Activated T-helper 1 cell treated with Interleukin-2 at 50 U/mL for 16 hours (primary cell): ENCODE data around the gene IREB2.

Experiments used
- DNase-seq: peaks from one replicate; pipeline ENCODE4 v3.0.0-alpha.2; 2020; ENCODE audit warnings: low read depth

IREB2 gene

DNA sequence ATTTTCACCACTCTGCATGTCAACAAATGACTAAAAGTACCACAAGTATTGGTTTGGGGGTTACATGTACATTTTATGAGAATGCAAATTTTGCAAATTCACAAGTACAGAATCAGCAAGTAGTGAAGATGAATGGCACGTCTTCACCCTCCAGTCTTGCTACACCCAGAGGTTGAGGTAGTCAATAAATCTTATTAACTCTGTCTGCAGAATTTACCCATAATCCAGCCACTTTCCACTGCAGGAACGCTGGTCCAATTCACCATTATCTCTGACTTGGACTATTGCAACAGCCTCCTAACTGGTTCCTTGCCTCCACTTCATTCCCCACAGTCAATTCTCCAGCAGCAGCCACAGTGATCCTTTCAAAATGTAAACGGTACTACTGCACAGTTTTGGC, 112.8 kb downstream of the IREB2 start:
- DNase-seq: no peak
